Head of caudate nucleus (tissue), 42 donors: ENCODE measurements around the gene NRARP.
"Not testable (repeated sequence)": the region's sequence is repeated elsewhere in the genome, so short reads cannot be mapped to it uniquely, and the experiment has no call there.

ENCODE experiments used
- DNase-seq, 42 donors: peaks; one replicate each; pipeline versions ENCODE4 v3.0.0 to v3.0.0-alpha.2; 2020 to 2021; ENCODE audit warnings: mixed read lengths in 7 of 42
- intact Hi-C: fragments of 100-400 bp; cut with DNase I; formaldehyde crosslinking; loops from one replicate; pipeline ENCODE4 v1.15.0; 2022

The NRARP gene, protein sequence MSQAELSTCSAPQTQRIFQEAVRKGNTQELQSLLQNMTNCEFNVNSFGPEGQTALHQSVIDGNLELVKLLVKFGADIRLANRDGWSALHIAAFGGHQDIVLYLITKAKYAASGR

DNA sequence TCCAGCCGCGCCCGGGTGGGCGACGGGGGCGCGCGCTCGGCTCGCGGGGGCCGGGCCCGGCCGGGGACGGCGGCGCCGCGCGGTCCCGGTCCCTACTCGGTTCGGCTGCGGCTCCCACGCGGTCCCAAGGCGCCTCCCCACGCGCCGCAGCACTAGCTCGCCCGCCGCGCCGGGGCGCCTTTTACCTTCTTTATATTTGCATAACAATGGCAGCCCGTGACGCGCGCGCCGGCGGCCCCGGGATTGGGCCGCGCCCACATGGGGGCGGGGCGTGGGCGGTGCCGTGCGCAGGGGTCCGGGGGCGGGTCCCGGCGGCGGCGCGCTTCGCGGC lies at the start of gene NRARP:
NRARP (minus strand) TSS at position 154 of the 331 bp plus-strand sequence. CDS start 343 bp downstream, outside the sequence.
- intact Hi-C loops: loop anchor here (10.0 kb wide), 1 partner anchor 123 kb away; the partner anchor contains the start of genes EXD3 and NOXA1
- DNase-seq: peak; percentile 84 to 96 (median 93)

DNA sequence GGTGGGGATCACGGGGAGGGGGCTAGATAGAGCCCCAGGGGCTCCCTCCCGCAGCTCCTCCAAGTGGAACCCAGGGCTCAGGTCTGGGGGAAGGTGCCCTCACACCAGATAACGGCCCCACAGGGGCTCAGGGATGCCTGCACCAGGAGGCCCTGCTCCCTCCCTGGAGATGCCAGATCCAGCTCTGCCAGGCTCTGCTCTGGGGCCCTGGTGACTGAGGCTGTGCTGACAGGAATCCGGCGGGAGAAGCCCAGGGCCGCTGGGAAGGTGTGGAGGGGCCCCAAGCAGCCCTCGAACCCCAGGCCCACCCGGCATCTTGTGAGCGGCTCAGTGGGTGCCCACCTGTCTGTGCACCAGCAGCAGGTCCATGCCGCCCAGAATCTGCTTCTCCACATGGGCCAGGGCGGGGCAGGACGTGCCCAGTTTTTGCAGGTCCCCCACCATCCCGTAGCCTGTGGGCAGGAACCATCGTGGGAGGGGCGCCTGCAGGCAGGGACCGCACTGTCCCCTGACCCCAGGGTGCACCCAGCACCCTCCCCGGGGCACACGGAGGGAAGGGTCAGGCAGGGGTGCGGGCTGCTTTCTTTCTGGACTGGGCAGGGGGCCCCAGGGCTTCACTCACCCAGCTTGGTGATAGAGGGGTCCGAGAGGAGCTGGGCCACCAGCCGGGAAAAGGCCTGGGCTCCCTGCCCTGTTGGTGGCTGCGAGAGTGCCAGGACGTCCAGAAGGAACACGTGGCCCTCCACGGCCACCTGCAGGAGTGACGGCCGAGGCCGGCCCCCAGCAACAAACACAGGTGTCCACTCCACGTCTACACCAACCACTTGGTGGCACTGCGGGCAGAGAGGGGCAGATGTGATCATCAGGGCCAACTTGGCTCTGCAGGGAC lies 48.9 kb upstream of the NRARP start:
- peak in 1 of 42 donors; percentile 18 for DNase-seq
- intact Hi-C loops: no loop called here

GRCh38 chr9:137349471-137350033 lies 47.5 kb upstream of the NRARP start:
- intact Hi-C loops: no loop called here
- peak in 2 of 42 donors; percentile 13 to 24 for DNase-seq

DNA sequence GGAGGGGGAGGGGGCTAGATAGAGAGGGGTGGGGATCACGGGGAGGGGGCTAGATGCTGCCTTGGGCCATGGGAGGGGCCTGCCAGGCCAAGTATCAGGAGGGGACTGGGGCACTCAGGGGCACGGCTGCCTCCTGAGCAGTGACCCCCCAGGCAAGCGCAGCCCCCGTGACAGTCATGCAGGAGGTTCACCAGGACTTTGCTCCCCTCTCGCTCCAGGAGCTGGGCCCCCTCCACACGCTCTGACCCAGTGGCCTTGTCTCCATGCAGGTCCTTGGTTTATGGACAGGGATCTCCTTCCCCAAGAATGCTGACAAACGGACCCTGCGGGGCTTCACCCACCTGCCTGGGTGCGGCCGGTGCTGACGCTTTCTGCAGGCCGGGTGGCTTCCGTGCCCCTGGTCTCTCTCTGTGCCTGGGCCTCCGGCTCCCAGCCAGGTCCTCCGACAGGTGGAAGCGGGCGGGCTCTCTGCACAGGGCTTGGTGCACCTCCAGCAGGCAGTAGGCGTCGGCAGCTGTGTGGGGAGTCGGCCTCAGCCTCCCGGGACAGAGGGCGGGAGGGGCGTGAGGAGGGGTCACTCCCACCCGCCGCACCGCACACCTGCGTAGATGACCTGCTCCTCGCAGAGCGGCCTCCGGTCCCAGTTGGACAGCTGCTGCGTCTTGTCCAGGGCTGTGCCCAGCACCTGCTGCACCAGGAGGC lies 46.8 kb upstream of the NRARP start:
- intact Hi-C loops: no loop called here
- DNase-seq: peak in 2 of 42 donors; percentile 23 to 30

DNA sequence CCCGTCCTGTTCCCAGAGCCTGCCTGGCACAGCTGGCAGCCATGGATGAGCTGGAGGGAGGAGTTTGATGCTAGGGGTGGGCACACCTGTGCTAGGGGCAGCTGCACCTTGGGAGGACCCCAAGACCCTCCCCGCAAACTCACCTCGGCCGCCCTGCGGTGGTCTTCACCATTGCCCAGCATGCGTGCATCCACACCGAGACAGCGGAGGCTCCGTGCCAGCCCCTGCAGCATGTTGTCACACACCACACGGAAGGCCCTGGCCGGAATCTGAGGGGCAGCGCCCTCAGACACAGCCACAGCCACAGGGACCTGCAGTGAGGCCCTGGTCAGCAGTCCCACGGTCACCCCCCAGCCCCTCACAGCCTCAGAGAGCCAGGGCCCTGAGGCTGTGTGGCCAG lies 45.9 kb upstream of the NRARP start:
- intact Hi-C loops: no loop called here
- DNase-seq: peak in 1 of 42 donors; percentile 22

DNA sequence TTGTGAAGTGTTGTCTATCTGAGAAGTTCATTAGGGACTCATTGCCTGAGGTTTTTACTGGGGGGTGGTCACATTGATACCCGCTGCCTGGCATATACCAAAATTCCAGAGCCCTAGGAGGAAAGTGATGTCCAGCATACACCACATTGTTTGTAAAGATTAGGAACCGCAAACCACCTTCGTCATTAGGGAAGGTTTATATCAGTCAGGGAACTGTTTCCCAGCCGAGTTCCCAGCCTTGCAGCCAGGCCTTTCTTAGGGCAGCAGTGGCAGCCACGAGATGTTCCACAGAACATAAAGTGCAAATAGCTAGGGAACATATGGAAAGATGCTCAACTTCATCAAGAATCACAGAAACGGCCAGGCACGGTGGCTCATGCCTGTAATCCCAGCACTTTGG lies 40.4 kb upstream of the NRARP start:
- intact Hi-C loops: no loop called here
- DNase-seq: no peak

DNA sequence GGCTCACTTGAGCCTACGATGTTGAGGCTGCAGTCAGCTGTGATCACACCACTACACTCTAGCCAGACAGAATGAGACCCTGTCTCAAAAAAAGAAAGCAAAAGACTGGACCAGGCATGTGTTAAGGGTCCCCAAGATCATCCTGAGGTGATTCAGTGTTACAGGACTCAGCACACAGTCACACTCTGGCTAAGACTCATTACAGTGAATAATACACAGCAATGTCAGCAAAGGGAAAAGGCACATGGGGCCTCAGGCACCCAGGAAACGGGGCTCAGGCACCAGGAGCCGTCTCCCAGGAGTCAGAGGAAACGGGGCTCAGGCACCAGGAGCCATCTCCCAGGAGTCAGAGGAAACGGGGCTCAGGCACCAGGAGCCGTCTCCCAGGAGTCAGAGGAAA lies 39.2 kb upstream of the NRARP start:
- no peak for DNase-seq
- intact Hi-C loops: no loop called here

DNA sequence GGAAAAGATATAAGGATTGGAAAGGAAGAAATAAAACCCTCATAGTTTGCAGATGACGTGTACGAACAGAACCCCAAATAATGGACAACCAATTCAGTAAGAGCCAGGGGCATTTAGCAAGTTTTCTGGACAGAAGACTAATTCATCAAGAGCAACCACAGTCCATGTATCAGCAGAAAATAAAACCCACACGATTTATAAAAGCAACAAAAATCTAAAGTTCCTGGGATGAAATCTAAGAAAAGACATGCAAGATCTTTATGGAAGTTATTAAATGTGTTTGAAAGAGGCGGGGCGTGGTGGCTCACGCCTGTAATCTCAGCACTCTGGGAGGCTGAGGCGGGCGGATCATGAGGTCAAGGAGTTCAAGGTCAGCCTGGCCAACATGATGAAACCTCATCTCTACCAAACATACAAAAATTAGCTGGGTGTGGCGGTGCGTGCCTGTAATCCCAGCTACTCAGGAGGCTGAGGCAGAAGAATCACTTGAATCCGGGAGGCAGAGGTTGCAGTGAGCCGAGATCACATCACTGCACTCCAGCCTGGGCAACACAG lies 37.9 kb upstream of the NRARP start:
- DNase-seq, intact Hi-C loops: not testable (repeated sequence)

GRCh38 chr9:137339045-137339907 lies 37.2 kb upstream of the NRARP start:
- intact Hi-C loops: no loop called here
- peak in 2 of 42 donors; percentile 7 to 23 for DNase-seq

GRCh38 chr9:137336735-137337134 lies 34.7 kb upstream of the NRARP start:
- no peak for DNase-seq
- intact Hi-C loops: no loop called here

- intact Hi-C loops: no loop called here
- peak in 2 of 42 donors; percentile 18 to 25 for DNase-seq
These were observed 31.1 kb upstream of the NRARP start for GRCh38 chr9:137333016-137333671.

DNA sequence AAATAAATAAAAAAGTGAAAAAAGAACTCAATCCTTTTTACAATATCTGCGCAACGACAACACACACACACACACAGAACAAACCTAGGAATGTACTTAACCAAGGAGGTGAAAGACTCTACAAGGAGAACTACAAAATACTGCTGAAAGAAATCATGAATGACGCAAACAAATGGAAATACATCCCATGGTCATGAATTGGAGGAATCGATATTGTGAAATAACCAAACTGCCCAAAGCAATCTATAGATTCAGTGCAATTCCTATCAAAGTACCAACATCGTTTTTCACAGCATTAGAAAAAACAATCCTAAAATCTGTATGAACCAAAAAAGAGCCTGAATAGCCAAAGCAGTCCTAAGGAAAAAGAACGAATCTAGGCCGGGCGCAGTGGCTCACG lies 29.9 kb upstream of the NRARP start:
- DNase-seq: no peak
- intact Hi-C loops: no loop called here

DNA sequence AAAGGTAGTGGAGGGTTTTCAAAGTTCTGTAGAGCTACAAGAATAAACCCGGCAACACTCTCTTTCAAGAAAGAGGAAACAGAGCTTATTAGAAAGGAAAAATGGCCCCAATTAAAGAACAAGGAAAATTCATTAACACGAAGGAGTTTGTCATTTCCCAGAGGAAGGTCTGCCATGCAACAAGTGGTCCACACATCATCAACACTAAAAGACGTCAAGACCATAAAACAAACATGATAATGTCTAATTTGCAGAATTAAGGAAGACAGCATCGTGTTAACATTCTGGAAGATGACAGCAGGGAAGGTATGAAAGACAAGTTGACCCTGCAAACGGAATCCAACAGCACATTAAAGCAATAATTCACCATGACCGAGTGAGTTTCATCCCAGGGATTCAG lies 28.6 kb upstream of the NRARP start:
- intact Hi-C loops: no loop called here
- no peak for DNase-seq

- intact Hi-C loops, DNase-seq: not testable (repeated sequence)
These were observed 27.5 kb upstream of the NRARP start for GRCh38 chr9:137329590-137329989.

GRCh38 chr9:137327641-137328550 lies 25.8 kb upstream of the NRARP start:
- DNase-seq, intact Hi-C loops: not testable (repeated sequence)

GRCh38 chr9:137326445-137327065 lies 24.5 kb upstream of the NRARP start:
- DNase-seq: no peak

More at GRCh38 chr9:137326445-137327065, 24.5 kb upstream of the NRARP start:
- intact Hi-C loops: no loop called here
